GM18511 (cell line): Measurements from ENCODE around the gene USP6NL.
A peak's percentile ranks its signal among the peaks of the same experiment; 100 is the strongest.

ENCODE experiments used
- ATAC-seq: cut with Tn5 transposase; IDR thresholded peaks from one replicate; pipeline ENCODE4 v1.9.1; 2021; ENCODE audit warnings: mild to moderate bottlenecking, moderate library complexity; ENCODE audit not compliant: unreplicated experiment

Gene USP6NL

DNA sequence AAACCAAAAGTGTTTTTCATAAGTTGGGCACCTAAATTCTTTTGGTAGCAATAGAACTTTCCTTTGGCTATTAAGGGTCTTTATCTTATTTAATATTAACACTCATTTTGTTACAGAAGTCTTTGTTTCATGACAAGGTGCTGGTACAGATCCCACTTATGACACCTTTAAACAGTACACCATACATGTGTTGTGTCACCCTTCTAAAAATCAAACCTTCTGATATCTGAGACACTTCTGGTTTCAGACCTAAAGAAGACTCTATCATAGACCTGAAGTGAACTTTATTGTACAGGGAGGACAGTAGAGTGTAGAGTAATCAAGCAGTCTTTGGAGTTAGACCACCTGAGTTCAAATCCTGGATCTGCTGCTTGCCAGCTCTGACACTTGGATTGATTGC is 5.8 kb upstream of the USP6NL start:
- no peak for ATAC-seq

DNA sequence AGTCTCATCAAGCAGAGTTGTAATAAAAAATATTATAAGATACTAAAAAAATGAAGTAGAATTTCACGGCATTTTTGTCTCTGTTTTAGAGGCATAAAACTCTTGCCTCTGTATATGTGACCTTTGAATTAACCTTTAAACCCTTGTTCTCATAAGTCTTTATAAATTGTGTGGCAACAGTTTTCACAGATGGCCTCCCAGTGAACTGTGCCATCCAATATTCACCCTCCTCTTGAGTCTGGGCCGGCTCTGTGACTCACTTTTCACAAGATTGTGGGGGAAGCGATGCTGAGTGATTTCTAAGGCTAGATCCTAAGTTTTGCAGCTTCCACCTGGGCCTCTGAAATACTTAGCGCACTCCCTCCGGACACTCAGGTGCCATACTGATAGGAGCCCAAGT is 4.6 kb upstream of the USP6NL start:
- no peak for ATAC-seq

DNA sequence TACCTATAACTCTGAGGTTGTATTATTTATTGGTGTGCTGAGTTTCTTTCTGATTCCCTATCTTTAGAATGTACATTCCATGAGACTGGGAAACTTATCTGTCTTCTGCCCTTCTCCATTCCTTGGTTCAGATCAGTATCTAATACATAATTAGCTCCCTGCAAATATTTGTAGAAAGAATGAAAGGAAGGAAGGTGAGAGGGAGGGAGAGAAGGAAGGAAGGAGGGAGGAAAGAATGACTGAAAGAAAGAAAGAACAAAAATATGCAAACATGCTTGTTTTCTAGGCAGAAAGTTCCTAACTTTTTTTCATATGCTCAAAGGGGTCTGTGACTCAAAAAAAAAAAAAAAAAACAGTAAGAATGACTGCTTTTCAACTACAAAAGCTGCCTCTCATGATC is 3.9 kb upstream of the USP6NL start:
- no peak for ATAC-seq

DNA sequence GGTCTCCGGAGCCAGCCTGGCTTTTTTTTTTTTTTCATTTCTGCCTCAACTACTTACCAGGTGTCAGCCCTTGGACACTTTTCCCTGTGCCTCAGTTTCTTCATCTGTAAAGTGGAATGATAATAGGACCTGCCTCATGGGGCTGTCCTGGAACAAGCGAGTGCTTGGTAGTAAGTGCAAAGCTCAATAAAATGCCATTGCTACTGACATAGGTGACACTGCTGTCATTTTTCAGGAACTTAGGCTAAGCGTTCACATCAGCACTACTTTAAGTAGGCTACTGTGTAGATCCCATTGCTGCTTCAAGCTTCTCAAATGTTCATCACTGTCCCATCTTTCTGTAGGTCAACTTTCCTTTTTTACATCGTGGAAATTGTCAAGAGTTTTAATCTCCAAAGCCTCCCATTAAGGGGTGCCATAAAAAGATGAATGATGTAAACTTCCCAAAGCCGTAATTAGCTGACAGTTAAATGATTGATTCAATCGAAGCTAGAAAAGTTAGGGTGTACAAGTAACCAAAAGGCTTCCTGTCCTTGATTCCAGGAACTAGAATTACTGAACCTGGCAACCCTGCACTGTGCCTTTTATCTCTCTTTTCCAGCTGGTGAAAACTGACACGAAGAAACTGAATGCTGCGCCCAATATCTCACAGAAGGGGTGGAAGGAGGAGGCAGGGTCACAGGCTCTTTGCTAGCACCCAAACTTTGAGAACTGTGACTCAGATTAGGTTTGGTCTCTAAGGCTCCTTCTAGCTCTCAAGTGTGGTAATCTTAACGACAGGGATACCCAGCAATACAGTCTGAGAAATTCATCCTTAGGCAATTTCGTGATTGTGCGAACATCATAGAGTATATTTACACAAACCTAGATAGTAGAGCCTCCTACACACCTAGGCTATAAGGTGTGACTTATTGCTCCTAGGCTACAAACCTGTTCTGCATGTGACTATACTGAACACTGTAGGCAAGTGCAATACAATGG is 861 bp upstream of the USP6NL start:
- ATAC-seq = peak; percentile 6

DNA sequence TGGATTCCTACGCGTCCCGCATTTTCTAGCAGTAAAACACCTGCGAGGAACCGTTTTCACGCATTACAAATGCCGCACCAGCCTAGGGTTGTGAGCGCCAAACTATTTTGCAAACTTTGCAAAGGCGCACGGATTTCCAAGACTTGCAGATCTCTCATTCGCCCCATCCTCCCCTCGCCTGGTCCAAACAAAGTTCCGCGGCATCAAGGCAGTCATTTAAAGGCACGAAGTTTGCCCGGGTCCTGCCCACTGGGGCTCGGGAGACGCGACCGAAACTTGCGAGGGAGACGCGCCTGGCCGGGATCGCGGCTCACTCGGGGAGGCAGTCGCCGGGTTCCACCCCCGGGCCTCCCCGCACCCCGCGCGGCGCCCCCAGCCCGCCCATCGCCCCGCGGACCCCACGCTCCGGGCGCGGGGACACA is 613 bp downstream of the USP6NL start:
- ATAC-seq = peak; percentile 12

GRCh38 chr10:11610166-11610825 is 1.2 kb downstream of the USP6NL start:
- ATAC-seq = no peak

- ATAC-seq = peak; percentile 32
These were observed 1.9 kb downstream of the USP6NL start for GRCh38 chr10:11609492-11610093.

- ATAC-seq = no peak
These were observed 2.4 kb downstream of the USP6NL start for GRCh38 chr10:11609052-11609451.

DNA sequence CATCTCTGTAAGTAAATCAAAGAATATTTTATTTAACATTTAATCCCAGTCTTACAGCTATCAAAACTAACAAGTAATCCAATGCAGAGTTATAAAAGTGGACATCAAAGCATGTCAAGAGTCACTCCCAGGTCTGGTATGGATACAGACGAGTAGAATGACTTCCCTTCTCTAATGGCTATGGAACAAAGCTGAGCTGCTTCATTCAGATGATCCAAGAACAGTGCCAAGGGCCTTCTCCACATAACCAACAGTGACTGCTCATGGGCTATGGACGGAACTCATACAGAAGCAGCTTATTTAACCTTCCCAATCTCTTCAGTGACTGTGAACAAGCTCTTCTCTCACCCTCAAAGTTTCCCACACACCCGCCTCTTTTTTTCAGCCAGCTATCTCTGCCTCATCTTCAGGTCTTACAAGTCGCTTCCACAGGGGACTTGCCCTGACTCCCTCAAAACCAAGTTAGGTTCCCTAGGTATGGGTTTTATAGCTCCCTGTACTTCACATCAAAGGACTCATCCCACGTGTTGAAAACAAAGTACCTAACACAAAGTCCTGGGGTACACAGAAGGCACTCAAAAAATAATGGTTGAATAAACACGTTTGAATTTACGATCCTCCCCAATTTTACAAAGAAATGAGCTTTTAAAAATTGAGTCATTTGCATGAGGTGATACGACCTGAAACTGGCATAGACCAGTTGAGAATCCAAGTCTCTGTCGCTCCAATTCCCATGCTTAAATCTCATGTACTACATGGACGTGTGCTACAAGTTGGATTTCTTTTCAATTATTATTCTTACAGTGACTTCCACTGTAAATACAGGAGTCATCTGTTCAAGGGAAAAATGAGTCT is 3.1 kb downstream of the USP6NL start:
- no peak for ATAC-seq

- no peak for ATAC-seq
These were observed 5.5 kb downstream of the USP6NL start for GRCh38 chr10:11605807-11606408.

DNA sequence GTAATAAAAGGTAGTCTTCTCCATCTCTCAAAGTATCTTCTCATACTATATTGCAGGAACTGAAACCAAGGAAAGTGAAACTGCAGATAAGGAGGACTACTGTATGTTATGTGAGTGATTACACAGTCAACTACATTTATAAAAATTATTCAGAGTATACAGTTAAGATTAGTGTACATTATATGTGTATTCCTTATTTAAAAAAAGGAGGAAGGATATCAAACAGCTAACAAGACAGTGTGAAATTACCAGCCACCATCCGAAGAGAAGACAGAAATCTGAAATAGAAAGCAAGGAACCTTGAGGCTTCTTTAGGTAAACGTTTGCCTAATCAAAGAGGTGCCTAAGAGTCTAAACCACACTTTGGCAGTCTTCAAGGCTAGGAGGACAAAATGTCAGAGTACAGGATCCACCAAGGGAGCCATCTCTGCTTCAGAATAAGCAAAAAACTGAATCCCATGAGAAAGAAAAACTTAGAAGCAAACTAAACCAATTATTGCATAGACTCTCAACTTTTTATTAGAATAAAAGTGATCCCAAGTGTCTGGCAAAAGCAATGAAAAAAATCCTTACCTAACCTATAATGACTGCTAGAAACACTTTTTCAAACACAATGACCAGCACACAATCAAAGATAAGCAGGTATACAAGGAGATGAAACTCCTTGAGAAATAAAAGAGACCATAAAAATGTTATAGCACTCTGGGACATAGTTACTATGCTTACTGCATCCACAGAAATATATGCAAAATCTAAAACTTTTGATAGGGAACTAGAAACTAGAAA is 6.4 kb downstream of the USP6NL start:
- peak; percentile 34 for ATAC-seq

- ATAC-seq = no peak
These were observed 7.7 kb downstream of the USP6NL start for GRCh38 chr10:11603741-11604140.

DNA sequence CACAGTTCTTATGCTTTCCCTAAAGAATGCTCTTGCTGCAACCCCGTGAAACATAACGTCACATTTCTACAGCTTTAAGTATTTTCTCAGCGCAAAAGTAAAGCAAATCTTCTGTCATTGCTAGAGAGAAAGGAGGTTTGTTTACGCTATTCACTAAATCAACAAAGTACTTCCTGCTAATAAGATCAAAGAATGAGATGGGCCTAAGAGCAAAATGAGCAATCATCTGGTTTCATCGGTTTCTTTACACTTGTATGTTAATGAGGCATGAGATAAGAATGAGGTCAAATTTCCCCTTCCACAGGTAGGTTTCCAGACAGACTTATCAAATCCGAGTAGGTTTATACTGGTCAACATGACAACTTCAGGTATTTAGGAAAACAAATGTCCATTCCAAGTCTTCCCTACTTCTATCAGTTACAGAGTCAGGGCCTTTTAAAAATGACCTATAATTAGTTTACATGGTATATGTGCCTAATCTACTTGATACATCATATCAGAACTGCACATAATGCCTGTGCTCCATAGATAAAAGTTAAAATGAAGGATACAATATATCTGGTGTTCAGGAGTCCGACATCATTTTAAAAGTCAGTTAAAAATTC is 8.4 kb downstream of the USP6NL start:
- ATAC-seq = peak; percentile 52

GRCh38 chr10:11602358-11602757 is 9.1 kb downstream of the USP6NL start:
- ATAC-seq = peak; percentile 48

GRCh38 chr10:11601670-11602069 is 9.8 kb downstream of the USP6NL start:
- no peak for ATAC-seq

- no peak for ATAC-seq
These were observed 11.2 kb downstream of the USP6NL start for GRCh38 chr10:11600280-11600679.

GRCh38 chr10:11598712-11599397 is 12.6 kb downstream of the USP6NL start:
- no peak for ATAC-seq

GRCh38 chr10:11597470-11597869 is 14.0 kb downstream of the USP6NL start:
- no peak for ATAC-seq

DNA sequence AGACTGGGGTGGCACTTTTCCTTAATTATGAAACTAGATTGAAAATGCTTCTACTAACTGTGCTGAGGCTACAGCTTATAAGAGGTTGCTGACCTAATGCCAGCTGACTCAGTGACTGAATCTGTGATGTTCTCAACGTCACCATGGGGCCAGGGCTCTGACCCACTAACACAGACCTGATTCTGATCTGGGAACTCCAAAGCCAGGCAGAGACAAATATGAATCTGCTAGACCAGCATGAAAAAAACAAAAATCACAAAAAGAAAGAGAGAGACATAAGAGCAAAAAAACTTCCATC is 16.1 kb downstream of the USP6NL start:
- peak; percentile 66 for ATAC-seq
